HUES48 (cell line): Measurements from ENCODE around the gene SUSD3.
A peak's percentile ranks its signal among the peaks of the same experiment; 100 is the strongest.

ENCODE experiments used
- H3K27ac ChIP-seq: one replicate; pipeline ENCODE4 v1.7.0; 2013; ENCODE audit warnings: low read depth, low read length, inconsistent platforms
- H3K27me3 ChIP-seq: 2 replicates; pipeline ENCODE4 v1.6.1; 2013; ENCODE audit warnings: mild to moderate bottlenecking, low read length; ENCODE audit not compliant: control insufficient read depth, insufficient read depth
- H3K36me3 ChIP-seq: 2 replicates; pipeline ENCODE4 v1.6.1; 2013; ENCODE audit warnings: low read length; ENCODE audit not compliant: control insufficient read depth, insufficient read depth
- H3K4me1 ChIP-seq: 2 replicates; pipeline ENCODE4 v1.6.1; 2013; ENCODE audit warnings: mild to moderate bottlenecking, low read length; ENCODE audit not compliant: control insufficient read depth, insufficient read depth
- H3K4me3 ChIP-seq: 2 replicates; pipeline ENCODE4 v1.5.1; 2013; ENCODE audit warnings: mild to moderate bottlenecking, low read depth, low read length
- H3K9ac ChIP-seq: 2 replicates; pipeline ENCODE4 v1.6.1; 2013; ENCODE audit warnings: mild to moderate bottlenecking, low read depth, low read length, moderate library complexity
- H3K9me3 ChIP-seq: 2 replicates; pipeline ENCODE4 v1.6.1; 2013; ENCODE audit warnings: low read length; ENCODE audit not compliant: control insufficient read depth, insufficient read depth

SUSD3 gene

GRCh38 chr9:93089024-93089423 lies 30.5 kb downstream of the SUSD3 start:
- no peaks in the 10 kb centered on the region for H3K36me3 ChIP-seq
- no peak overlapping the region for H3K4me3 ChIP-seq
- H3K9ac ChIP-seq = no peak overlapping the region
- H3K27me3 ChIP-seq = no peaks in the 10 kb centered on the region
- no peaks in the 10 kb centered on the region for H3K4me1 ChIP-seq
- H3K27ac ChIP-seq = no peak overlapping the region
- H3K9me3 ChIP-seq = no peaks in the 10 kb centered on the region

- Histone ChIP-seq H3K9ac (no peak overlapping the region), H3K9me3 (no peaks in the 10 kb centered on the region), H3K27me3 (no peaks in the 10 kb centered on the region), H3K36me3 (no peaks in the 10 kb centered on the region), H3K4me3 (no peak overlapping the region), H3K27ac (no peak overlapping the region), H3K4me1 (no peaks in the 10 kb centered on the region)
Measured at GRCh38 chr9:93089481-93089991, 31.0 kb downstream of the SUSD3 start.

- H3K9me3 ChIP-seq = no peaks in the 10 kb centered on the region
- H3K4me3 ChIP-seq = no peak overlapping the region
- H3K27ac ChIP-seq = no peak overlapping the region
- H3K4me1 ChIP-seq = no peaks in the 10 kb centered on the region
- H3K27me3 ChIP-seq = no peaks in the 10 kb centered on the region
- no peaks in the 10 kb centered on the region for H3K36me3 ChIP-seq
- no peak overlapping the region for H3K9ac ChIP-seq
Measured at GRCh38 chr9:93090091-93090655, 31.7 kb downstream of the SUSD3 start.

- no peaks in the 10 kb centered on the region for H3K36me3 ChIP-seq
- no peak overlapping the region for H3K4me3 ChIP-seq
- no peaks in the 10 kb centered on the region for H3K27me3 ChIP-seq
- H3K27ac ChIP-seq = no peak overlapping the region
- H3K4me1 ChIP-seq = no peaks in the 10 kb centered on the region
- H3K9me3 ChIP-seq = no peaks in the 10 kb centered on the region
- no peak overlapping the region for H3K9ac ChIP-seq
Measured at GRCh38 chr9:93091056-93091452, 32.6 kb downstream of the SUSD3 start.

- Histone ChIP-seq H3K27ac (no peak overlapping the region), H3K36me3 (no peaks in the 10 kb centered on the region), H3K9ac (no peak overlapping the region), H3K4me1 (no peaks in the 10 kb centered on the region), H3K4me3 (no peak overlapping the region), H3K27me3 (no peaks in the 10 kb centered on the region), H3K9me3 (no peaks in the 10 kb centered on the region)
Measured at GRCh38 chr9:93091453-93092081, 33.1 kb downstream of the SUSD3 start.

GRCh38 chr9:93092251-93092991 lies 33.9 kb downstream of the SUSD3 start:
- no peaks in the 10 kb centered on the region for H3K36me3 ChIP-seq
- no peak overlapping the region for H3K4me3 ChIP-seq
- H3K27ac ChIP-seq = no peak overlapping the region
- H3K27me3 ChIP-seq = peaks cover 5% of the 10 kb centered on the region; the same call in 1 of the 2 replicates
- H3K9me3 ChIP-seq = no peaks in the 10 kb centered on the region
- H3K9ac ChIP-seq = no peak overlapping the region
- peaks cover 7% of the 10 kb centered on the region for H3K4me1 ChIP-seq

GRCh38 chr9:93093127-93093876 lies 34.8 kb downstream of the SUSD3 start:
- peaks cover 7% of the 10 kb centered on the region for H3K4me1 ChIP-seq
- no peaks in the 10 kb centered on the region for H3K9me3 ChIP-seq
- H3K27ac ChIP-seq = no peak overlapping the region
- no peak overlapping the region for H3K9ac ChIP-seq
- H3K36me3 ChIP-seq = no peaks in the 10 kb centered on the region
- no peak overlapping the region for H3K4me3 ChIP-seq
- peaks cover 5% of the 10 kb centered on the region; the same call in 1 of the 2 replicates for H3K27me3 ChIP-seq

- Histone ChIP-seq H3K4me1 (peaks cover 7% of the 10 kb centered on the region), H3K27ac (no peak overlapping the region), H3K9ac (no peak overlapping the region), H3K4me3 (no peak overlapping the region), H3K9me3 (no peaks in the 10 kb centered on the region), H3K36me3 (no peaks in the 10 kb centered on the region), H3K27me3 (peaks cover 5% of the 10 kb centered on the region; the same call in 1 of the 2 replicates)
Measured at GRCh38 chr9:93093877-93094657, 35.6 kb downstream of the SUSD3 start.

- peak overlapping the region; percentile 87 for H3K27ac ChIP-seq
- H3K4me1 ChIP-seq = peaks cover 7% of the 10 kb centered on the region
- H3K4me3 ChIP-seq = peak overlapping the region; percentile 54
- H3K9ac ChIP-seq = peak overlapping the region; percentile 29; the same call in 1 of the 2 replicates
- no peaks in the 10 kb centered on the region for H3K9me3 ChIP-seq
- H3K27me3 ChIP-seq = peaks cover 5% of the 10 kb centered on the region; the same call in 1 of the 2 replicates
- no peaks in the 10 kb centered on the region for H3K36me3 ChIP-seq
Measured at GRCh38 chr9:93094658-93095204, 36.2 kb downstream of the SUSD3 start.
